Astrocyte of the spinal cord (primary cell): Measurements from ENCODE around the gene BTRC.
"Not testable (repeated sequence)": the region's sequence is repeated elsewhere in the genome, so short reads cannot be mapped to it uniquely, and the experiment has no call there.

Experiments used
- DNase-seq: peaks from one replicate; pipeline ENCODE4 v3.0.0; 2011; ENCODE audit warnings: low read depth, low spot score
- H3K4me3 ChIP-seq: 2 replicates; pipeline ENCODE4 v1.5.1; 2011; ENCODE audit warnings: low read depth, mild to moderate bottlenecking, low read length, moderate library complexity
- in situ Hi-C: cut with HindIII; loops from 2 replicates; pipeline ENCODE4 v1.10.0; 2017; ENCODE audit warnings: low sequenced_read_pairs
- TF ChIP-seq, protein P1 (sequence below): IDR thresholded peaks from 2 replicates; pipeline ENCODE4 v1.5.1; 2012; ENCODE audit warnings: low read depth, mild to moderate bottlenecking, low read length, inconsistent platforms

Gene BTRC

DNA sequence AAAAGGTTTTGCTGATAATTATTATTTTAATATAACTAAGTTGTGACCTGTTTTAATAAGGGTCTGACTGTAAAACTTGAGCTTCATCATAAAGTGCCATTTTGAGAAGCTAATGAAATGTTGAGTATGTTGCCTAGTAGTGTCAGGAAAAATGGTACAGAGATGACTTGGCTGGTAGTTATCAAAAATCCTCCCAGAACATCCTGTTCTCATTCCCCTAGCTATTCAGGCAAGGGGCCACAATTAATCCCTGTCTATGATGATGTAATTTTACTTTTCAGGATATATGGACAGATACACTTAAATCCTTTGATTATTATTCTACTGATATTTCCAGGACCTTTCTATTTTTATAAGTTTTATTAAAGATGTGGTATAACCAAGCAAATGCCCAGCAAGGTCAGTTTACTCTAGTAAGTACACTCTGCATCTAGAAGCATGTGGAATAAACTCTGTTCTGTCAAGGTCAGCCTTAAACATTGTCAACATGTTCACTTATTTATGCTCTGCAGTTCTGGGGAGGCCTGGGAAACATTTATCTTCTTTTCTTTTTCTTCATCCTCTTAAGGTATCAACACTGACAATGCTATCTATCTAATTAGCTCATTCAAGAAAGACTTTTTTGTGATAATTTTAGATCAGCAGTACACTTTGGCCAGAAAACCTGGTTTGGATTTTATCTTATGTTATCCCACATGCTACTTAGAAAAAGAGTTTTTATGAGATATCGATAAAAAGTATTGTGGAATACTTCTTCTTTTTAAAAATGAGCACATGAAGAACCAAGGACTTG is 32.1 kb downstream of the BTRC start:
- DNase-seq, result no peak
- in situ Hi-C loops, result no loop called here
- TF ChIP-seq, protein P1, sequence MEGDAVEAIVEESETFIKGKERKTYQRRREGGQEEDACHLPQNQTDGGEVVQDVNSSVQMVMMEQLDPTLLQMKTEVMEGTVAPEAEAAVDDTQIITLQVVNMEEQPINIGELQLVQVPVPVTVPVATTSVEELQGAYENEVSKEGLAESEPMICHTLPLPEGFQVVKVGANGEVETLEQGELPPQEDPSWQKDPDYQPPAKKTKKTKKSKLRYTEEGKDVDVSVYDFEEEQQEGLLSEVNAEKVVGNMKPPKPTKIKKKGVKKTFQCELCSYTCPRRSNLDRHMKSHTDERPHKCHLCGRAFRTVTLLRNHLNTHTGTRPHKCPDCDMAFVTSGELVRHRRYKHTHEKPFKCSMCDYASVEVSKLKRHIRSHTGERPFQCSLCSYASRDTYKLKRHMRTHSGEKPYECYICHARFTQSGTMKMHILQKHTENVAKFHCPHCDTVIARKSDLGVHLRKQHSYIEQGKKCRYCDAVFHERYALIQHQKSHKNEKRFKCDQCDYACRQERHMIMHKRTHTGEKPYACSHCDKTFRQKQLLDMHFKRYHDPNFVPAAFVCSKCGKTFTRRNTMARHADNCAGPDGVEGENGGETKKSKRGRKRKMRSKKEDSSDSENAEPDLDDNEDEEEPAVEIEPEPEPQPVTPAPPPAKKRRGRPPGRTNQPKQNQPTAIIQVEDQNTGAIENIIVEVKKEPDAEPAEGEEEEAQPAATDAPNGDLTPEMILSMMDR, result no peak
- H3K4me3 ChIP-seq, result no peak overlapping the region

DNA sequence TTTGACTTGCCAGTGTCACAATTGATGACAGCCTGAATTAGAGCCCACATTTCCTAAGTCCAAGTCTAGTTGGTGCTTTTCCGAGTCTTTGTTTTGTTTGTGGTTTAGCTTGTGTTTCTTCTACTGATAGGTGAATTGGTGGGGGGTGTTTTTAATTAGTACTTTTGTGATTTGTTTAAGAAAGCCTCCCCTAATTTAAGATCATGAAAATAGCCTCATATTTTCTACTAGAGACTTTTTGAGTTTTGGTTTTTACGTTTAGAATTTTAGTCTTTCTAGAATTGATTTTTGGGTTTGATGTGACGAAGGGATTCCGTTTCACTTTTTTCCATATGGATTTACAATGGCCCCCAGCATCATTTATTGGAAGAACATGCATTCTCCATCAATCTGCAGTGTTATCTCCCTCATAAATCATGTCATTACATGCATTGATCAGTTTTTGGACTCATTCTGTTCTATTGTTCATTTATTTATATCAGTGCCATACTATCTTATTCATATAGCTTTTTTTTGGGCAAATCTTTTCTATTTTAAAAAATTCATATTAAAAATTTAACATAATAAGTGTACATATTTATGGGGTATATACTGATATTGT is 32.8 kb downstream of the BTRC start:
- TF ChIP-seq, protein P1, result no peak
- DNase-seq, result no peak
- in situ Hi-C loops, result no loop called here
- H3K4me3 ChIP-seq, result no peak overlapping the region

DNA sequence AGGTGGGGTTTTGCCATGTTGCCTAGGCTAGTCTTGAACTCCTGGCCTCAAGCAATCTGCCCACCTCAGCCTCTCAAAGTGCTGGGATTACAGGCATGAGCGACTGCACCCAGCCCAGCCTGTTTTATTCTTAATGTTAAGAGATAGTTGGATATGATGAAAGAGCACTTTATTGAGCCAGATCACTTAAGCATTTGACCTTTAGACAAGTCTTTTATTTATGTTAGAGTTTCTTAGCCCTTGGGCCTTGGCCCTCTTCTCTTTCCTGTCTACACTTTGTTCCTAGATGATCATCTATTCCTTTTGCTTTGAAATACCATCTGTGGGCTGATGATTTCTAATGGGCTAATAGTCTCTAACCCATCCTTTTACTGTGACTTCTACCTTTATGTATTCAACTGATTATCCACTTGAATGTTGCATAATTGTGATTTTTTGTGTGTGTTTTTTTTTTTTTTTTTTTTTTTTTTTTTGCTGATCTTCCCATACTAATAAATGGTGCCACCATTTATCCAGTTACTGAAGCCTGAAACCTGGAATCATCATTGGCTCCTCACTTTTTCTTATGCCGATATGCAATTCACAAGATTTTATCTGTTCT is 34.8 kb downstream of the BTRC start:
- TF ChIP-seq, protein P1, result no peak
- in situ Hi-C loops, result no loop called here
- no peak overlapping the region for H3K4me3 ChIP-seq
- no peak for DNase-seq

DNA sequence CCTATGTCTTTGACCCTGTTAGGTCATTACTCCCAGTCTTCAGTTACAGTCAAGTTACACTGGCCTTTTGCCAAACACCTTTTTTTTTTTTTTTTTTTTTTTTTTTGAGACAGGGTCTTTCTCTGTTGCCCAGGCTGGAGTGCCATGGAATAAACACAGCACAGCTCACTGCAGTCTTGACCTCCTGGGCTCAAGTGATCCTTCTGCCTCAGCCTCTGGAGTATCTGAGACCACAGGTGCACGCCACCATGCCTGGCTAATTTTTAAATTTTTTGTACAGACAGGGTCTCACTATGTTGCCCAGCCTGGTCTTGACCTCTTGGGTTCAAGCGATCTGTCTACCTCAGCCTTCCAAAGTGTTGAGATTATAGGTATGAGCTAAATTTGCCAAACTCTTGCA is 35.6 kb downstream of the BTRC start:
- in situ Hi-C loops, H3K4me3 ChIP-seq, DNase-seq: not testable (repeated sequence)

DNA sequence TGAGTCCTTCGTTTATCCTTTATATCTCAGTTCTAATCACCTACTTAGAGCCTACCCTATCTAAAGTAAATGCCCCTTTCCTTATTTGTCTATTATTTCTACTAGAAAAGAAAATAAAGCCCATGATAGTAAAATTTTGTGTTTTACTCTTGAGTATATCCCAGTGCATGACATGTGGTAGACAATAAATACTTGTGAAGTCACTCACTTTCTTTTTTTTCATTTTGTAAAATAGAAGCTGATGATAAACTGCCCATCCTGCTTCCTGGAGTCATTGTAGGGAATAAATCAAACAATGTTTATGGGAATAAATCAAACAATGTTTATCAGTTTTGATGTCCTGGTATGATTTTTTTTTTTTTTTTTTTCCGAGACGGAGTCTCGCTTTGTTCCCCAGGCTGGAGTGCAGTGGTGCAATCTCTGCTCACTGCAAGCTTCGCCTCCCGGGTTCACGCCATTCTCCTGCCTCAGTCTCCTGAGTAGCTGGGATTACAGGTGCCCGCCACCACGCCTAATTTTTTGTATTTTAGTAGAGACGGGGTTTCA is 36.1 kb downstream of the BTRC start:
- H3K4me3 ChIP-seq, result no peak overlapping the region
- in situ Hi-C loops, result no loop called here
- DNase-seq, result no peak
- TF ChIP-seq, protein P1, result no peak

DNA sequence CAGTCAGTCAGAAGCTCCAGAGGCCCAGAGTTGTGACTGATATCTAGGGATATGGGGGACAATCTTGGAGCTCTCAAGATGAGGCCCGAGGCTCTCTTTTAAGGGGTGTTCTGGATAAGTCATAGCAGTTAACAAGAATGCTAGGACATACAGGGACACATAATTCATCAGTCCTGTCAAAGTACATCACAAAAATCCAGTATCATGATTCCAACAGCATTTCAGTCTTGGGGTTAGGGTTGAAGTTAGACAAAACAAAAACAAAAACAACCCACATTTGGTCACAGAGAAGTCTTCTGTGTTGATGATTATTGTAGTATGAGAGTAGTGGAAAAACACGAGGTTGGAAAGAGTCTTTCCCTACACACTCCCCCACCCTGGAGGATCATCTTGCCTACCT is 39.4 kb downstream of the BTRC start:
- no peak overlapping the region for H3K4me3 ChIP-seq
- no peak for DNase-seq
- TF ChIP-seq, protein P1, result no peak
- in situ Hi-C loops, result no loop called here
